Measurements from ENCODE around the gene SIAE. TPM values are rescaled to one million over a fixed set of nuclear protein-coding genes. Genes with fewer than 3 reads are reported as not detected.

Gene SIAE
- total RNA-seq, 1 experiment from 2014 or later: 8.4 TPM

DNA sequence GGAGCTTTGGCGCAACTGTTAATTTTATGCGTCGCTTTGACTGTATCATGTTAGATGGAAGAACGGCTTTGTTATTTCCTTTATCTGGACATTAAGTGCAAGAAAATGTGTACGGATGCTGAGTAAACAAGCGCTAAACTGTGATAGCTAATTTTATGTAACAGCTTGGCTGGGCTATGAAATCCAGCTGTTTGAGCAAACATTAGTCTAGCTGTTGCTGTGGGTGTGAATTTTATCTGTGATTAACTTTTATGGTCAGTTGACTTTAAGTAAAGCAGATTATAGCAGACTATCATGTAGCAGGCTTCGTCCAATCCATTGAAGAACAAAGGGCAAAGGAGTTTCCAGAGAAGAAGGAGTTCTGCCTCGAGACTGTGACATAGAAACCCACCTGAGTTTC lies 89.8 kb downstream of the SIAE start:
- no peaks in the 10 kb centered on the region for H3K4me1 Mint-ChIP-seq (ENCODE audit: low read depth, unreplicated experiment)
- CTCF ChIA-PET: no interaction called here

More for the DNA sequence above, 89.8 kb downstream of the SIAE start:
- intact Hi-C loops (cut with micrococcal nuclease; ENCODE audit: unreplicated experiment): no loop called here
- Mint-ChIP-seq H3K27me3 (ENCODE audit: unreplicated experiment) (peaks cover 40% of the 10 kb centered on the region), H3K36me3 (ENCODE audit: insufficient read depth, unreplicated experiment) (no peaks in the 10 kb centered on the region), H3K27ac (ENCODE audit: unreplicated experiment) (no peak overlapping the region), H3K4me3 (ENCODE audit: low read depth, unreplicated experiment) (no peak overlapping the region), H3K9me3 (ENCODE audit: low read depth, unreplicated experiment) (no peaks in the 10 kb centered on the region)
- no peak for TF ChIP-seq CTCF (IDR thresholded peaks at IDR 0.05; ENCODE audit: unreplicated experiment)
- no peak for DNase-seq
- BruUV-seq (replicated peaks): no TSS peak

Other genes with a start within 250 kb of the SIAE start
- not detected in 2 replicates for gene OR8B4, start 248.9 kb downstream of the SIAE start, total RNA-seq (2022)
- not detected in 2 replicates for gene OR8B8, start 228.0 kb downstream of the SIAE start, total RNA-seq (2022)
- gene OR8B12, start 130.1 kb downstream of the SIAE start, total RNA-seq (2022): not detected in 2 replicates
- not detected in 2 replicates for gene OR8A1, start 103.7 kb downstream of the SIAE start, total RNA-seq (2022)
- not detected in 2 replicates for gene PANX3, start 62.3 kb downstream of the SIAE start, total RNA-seq (2022)
- gene TBRG1, start 50.9 kb downstream of the SIAE start, total RNA-seq (2022): 18.8 and 19.1 TPM in 2 replicates
- gene SPA17, start 165 bp upstream of the SIAE start, total RNA-seq (2022): 5.4 and 5.6 TPM in 2 replicates
- 5.8 and 6.0 TPM in 2 replicates for gene NRGN, start 66.2 kb upstream of the SIAE start, total RNA-seq (2022)
- not detected in 2 replicates for gene VSIG2, start 78.5 kb upstream of the SIAE start, total RNA-seq (2022)
- 1.0 and 1.1 TPM in 2 replicates for gene ESAM, start 88.6 kb upstream of the SIAE start, total RNA-seq (2022)
- gene MSANTD2, start 126.7 kb upstream of the SIAE start, total RNA-seq (2022): 12.6 and 13.0 TPM in 2 replicates
- 0.69 and 0.99 TPM in 2 replicates for gene ROBO3, start 191.7 kb upstream of the SIAE start, total RNA-seq (2022)
- not detected in 2 replicates for gene ROBO4, start 224.1 kb upstream of the SIAE start, total RNA-seq (2022)
- gene HEPN1, start 245.5 kb upstream of the SIAE start, total RNA-seq (2022): not detected in 2 replicates